Activated CD4-positive, alpha-beta memory T cell treated with anti-CD3 and anti-CD28 coated beads for 36 hours (primary cell): ENCODE data around the gene RPL18A. TPM values are rescaled to one million over a fixed set of nuclear protein-coding genes. Genes with fewer than 3 reads are reported as not detected.
A peak's percentile ranks its signal among the peaks of the same experiment; 100 is the strongest.

ENCODE experiments used
- CTCF ChIA-PET: fragments of 350-600 bp; sonication (Branson Sonifier 250); formaldehyde crosslinking; loops from one replicate; lab custom pipeline; 2021; ENCODE audit warnings: antibody characterized with exemption, inconsistent platforms; lab: Charles Lee
- POLR2A ChIA-PET: fragments of 350-600 bp; sonication (Branson Sonifier 250); formaldehyde crosslinking; loops from one replicate; lab custom pipeline; 2021; ENCODE audit warnings: antibody characterized with exemption; lab: Charles Lee
- DNase-seq: peaks from one replicate; pipeline ENCODE4 v3.0.0-alpha.2; 2020
- H3K27ac Mint-ChIP-seq: one replicate; pipeline ENCODE4 v1.8.0; 2021; ENCODE audit warnings: mixed read lengths
- H3K27me3 Mint-ChIP-seq: one replicate; pipeline ENCODE4 v1.8.0; 2021; ENCODE audit warnings: mixed read lengths
- H3K36me3 Mint-ChIP-seq: one replicate; pipeline ENCODE4 v1.8.0; 2021; ENCODE audit warnings: mixed read lengths
- H3K4me1 Mint-ChIP-seq: one replicate; pipeline ENCODE4 v1.8.0; 2021; ENCODE audit warnings: low read depth, mixed read lengths
- H3K4me3 Mint-ChIP-seq: one replicate; pipeline ENCODE4 v1.8.0; 2021; ENCODE audit warnings: mild to moderate bottlenecking, mixed read lengths
- H3K9me3 Mint-ChIP-seq: one replicate; pipeline ENCODE4 v1.8.0; 2021; ENCODE audit warnings: mixed read lengths
- intact Hi-C: fragments of 100-400 bp; cut with micrococcal nuclease; formaldehyde crosslinking; loops from one replicate; pipeline ENCODE4 v1.15.1; 2023
- total RNA-seq, 2 experiments: library from RNA; stranded (reverse); gene quantifications; one replicate each; pipeline ENCODE4 v1.2.3, GENCODE V29; 2021

RPL18A gene
- total RNA-seq: 1,000 to 10,000 TPM; 3,104 to 3,138 TPM

DNA sequence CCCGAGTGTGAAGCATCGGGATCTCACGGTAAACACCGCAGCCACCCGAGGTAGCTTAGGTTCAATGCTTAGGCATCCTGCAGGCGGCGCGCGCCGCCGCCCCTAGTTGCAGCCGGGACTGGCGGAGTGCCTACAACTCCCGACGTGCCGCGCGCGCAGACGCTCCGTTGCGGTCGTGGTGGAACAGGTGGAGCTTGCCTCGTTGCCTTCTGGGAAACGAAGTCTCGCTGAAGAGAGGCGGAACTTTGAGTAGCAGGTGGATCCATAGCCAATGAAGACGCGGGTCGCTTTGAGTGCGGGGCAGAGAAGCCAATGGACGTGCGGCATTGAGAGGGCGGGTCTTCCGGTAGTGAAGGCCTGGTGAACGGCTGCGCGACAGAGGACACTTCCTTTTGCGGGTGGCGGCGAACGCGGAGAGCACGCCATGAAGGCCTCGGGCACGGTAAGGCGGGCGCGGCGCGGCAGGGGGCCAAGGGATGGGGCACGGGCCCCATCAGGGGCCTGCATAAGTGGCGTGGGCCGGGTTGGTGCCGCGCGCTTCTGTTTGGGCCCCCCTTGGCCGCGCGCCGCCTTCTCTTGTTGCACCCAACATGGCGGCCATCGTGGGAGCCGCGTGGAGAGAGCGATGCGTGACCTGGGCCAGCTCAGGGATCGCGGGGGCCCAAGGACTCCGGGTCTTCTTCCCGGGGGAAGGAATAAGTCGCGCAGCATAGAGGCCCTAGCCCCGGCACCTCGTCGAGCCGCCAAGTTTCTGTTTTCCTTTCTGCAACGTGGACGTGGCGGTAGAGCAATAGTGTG is at the start of gene RPL18A:
TSS of gene RPL18A (plus strand) at position 378 of the 798 bp plus-strand sequence. CDS start at position 425, 47 bp downstream.
- intact Hi-C loops: loop anchor here (1.0 to 5.0 kb wide), 5 partner anchors 11 to 142 kb away; partner anchors contain the start of gene MAP1S
- Mint-ChIP-seq H3K4me3 (peak within 1 kb of the TSS; percentile 100), H3K36me3 (peaks cover 43% of the 10 kb centered on the region), H3K4me1 (peaks cover 41% of the 10 kb centered on the region), H3K27ac (peak within 1 kb of the TSS; percentile 99), H3K27me3 (peaks cover 3% of the 10 kb centered on the region), H3K9me3 (no peaks in the 10 kb centered on the region)
- ChIA-PET POLR2A (interaction anchor here (0.6 to 7.8 kb wide), 16 partner anchors 10 to 454 kb away, joined by 3 to 99 read pairs (median 4); partner anchors contain the start of genes BST2, CCDC124, FCHO1 and JAK3), CTCF (interaction anchor here (0.6 to 4.0 kb wide), 36 partner anchors 8 to 451 kb away, joined by 3 to 186 read pairs (median 4); partner anchors contain the start of genes CCDC124, JAK3, MAP1S and SLC5A5)
- DNase-seq: peak; percentile 100

DNA sequence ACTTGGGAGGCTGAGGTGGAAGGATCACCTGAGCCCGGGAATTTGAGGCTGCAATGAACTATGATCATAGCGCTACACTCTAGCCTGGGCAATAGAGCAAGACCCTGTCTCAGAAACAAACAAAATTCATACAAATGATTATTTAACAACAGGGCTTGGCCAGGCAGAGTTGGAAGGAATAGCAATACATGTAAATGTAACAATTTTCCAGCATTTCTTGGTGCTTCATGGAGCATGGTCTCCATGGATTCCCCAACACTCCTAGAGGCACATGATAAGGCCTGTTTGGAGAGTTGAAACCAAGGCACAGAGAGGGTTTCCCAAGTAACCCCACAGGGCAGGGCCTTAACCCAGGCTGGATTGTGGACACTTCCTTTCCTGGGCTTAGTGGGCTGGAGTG is 48.6 kb upstream of the RPL18A start:
- Mint-ChIP-seq H3K27me3 (no peaks in the 10 kb centered on the region), H3K4me1 (peaks cover 8% of the 10 kb centered on the region), H3K4me3 (no peak overlapping the region), H3K36me3 (no peaks in the 10 kb centered on the region), H3K9me3 (no peaks in the 10 kb centered on the region), H3K27ac (no peak overlapping the region)
- DNase-seq: no peak
- POLR2A ChIA-PET: no interaction called here
- intact Hi-C loops: no loop called here
- CTCF ChIA-PET: no interaction called here

DNA sequence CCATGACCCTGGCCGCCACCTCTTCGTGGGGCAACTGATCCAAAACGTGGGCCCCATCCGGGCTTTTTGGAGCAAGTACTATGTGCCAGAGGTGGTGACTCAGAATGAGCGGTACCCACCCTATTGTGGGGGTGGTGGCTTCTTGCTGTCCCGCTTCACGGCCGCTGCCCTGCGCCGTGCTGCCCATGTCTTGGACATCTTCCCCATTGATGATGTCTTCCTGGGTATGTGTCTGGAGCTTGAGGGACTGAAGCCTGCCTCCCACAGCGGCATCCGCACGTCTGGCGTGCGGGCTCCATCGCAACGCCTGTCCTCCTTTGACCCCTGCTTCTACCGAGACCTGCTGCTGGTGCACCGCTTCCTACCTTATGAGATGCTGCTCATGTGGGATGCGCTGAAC is 48.0 kb upstream of the RPL18A start:
- intact Hi-C loops: no loop called here
- no peaks in the 10 kb centered on the region for H3K9me3 Mint-ChIP-seq
- no peak overlapping the region for H3K4me3 Mint-ChIP-seq
- H3K4me1 Mint-ChIP-seq: peaks cover 8% of the 10 kb centered on the region
- ChIA-PET POLR2A (no interaction called here), CTCF (no interaction called here)
- DNase-seq: no peak
- H3K36me3 Mint-ChIP-seq: peaks cover 1% of the 10 kb centered on the region
- H3K27me3 Mint-ChIP-seq: no peaks in the 10 kb centered on the region
- no peak overlapping the region for H3K27ac Mint-ChIP-seq

DNA sequence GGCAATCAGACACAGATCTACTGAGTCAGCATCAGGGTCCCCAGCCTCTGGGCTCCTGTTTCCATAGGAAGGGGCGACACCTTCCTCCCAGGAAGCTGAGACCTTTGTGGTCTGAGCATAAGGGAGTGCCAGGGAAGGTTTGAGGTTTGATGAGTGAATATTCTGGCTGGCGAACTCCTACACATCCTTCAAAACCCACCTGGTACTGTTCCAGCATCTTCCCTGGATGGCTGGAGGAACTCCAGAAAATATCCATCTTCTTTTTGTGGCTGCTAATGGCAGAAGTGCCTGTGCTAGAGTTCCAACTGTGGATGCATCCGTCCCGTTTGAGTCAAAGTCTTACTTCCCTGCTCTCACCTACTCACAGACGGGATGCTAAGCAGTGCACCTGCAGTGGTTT is 47.6 kb upstream of the RPL18A start:
- Mint-ChIP-seq H3K4me1 (peaks cover 8% of the 10 kb centered on the region), H3K27ac (no peak overlapping the region), H3K36me3 (peaks cover 1% of the 10 kb centered on the region), H3K27me3 (no peaks in the 10 kb centered on the region), H3K4me3 (no peak overlapping the region), H3K9me3 (no peaks in the 10 kb centered on the region)
- no peak for DNase-seq
- intact Hi-C loops: no loop called here
- POLR2A ChIA-PET: no interaction called here
- CTCF ChIA-PET: no interaction called here

DNA sequence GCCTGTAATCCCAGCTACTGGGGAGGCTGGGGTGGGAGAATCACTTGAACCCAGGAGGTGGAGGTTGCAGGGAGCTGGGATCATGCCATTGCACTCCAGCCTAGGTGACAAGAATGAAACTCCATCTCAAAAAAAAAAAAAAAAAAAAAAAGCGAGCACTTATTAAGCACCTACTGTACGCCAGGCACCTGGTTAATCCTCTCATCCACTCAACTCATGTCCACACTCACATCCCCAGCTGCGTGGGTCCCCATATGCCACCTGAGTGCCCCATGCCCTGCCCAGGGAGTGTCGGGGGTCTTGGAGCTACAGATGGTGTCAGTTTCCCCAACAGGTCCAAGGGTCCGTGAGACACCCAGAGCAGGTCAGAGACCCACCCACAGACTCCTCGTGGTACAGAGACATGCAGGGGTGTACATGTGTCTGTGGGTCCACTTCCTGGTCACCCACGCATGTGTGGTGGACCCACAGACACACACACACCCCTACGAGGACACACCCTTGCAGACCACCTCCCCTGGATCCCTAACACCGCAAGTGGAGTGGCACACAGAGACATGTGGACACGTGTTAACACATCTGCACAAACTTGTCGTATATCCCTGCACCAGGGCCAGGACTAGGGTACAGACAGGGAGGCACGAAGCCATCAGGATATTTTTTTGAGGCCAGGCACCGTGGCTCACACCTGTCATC is 41.9 kb upstream of the RPL18A start:
- peaks cover 1% of the 10 kb centered on the region for H3K36me3 Mint-ChIP-seq
- CTCF ChIA-PET: no interaction called here
- H3K27me3 Mint-ChIP-seq: no peaks in the 10 kb centered on the region
- intact Hi-C loops: no loop called here
- H3K27ac Mint-ChIP-seq: peak overlapping the region; percentile 33
- no peaks in the 10 kb centered on the region for H3K9me3 Mint-ChIP-seq
- H3K4me1 Mint-ChIP-seq: peaks cover 1% of the 10 kb centered on the region
- H3K4me3 Mint-ChIP-seq: no peak overlapping the region
- POLR2A ChIA-PET: no interaction called here
- DNase-seq: no peak

DNA sequence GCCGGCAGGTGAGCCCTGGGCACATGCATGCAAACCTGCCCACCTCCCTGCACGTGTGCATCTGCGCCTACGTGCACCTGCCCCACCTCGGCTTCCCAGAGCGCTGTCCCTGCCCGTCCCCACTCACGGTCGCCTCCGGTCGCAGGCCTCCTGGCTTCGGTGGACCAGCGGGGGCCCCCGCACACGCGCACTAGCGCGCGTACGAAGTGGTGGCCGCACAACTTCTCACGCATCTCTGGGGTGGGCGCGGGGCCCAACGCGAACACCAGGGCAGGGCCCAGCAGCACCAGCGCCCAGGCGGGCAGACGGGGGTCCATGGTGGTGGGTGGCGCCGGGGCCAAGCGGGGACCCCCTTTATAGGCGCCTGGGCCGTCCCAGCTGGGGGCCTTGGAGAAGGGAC is 38.5 kb upstream of the RPL18A start, which contains the start of gene INSL3:
TSS of gene INSL3 (minus strand) at position 330 of the 400 bp plus-strand sequence. CDS start at position 317, 13 bp downstream.
- POLR2A ChIA-PET: interaction anchor here (0.6 to 1.0 kb wide), 2 partner anchors 8 to 49 kb away, joined by 3 read pairs; no protein-coding TSS in a partner anchor

DNA sequence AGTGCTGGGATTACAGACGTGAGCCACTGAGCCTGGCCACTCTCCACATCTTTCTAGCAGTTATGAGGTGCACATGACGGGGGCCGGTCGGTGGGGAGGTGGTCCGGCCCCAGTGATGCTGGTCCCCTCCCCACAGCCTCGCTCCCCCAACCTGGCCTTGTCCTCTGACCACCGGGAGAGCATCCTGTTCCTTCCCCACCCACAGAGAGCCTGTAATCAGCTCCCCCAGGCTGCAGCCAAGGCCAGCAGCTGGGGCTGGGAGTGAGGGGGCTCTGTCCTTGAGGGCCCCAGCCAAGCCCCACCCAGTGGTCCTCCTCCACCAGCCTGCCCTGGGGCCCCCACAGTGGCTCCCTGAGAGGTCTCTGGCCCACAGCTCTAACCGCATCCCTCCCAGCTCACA is 35.4 kb upstream of the RPL18A start:
- no peaks in the 10 kb centered on the region for H3K4me1 Mint-ChIP-seq
- H3K27me3 Mint-ChIP-seq: no peaks in the 10 kb centered on the region
- intact Hi-C loops: no loop called here
- H3K27ac Mint-ChIP-seq: no peak overlapping the region
- no peak for DNase-seq
- peaks cover 24% of the 10 kb centered on the region for H3K36me3 Mint-ChIP-seq
- CTCF ChIA-PET: no interaction called here
- POLR2A ChIA-PET: interaction anchor here (0.8 to 1.5 kb wide), 4 partner anchors 8 to 73 kb away, joined by 3 to 5 read pairs (median 4); partner anchors contain the start of gene FCHO1
- no peak overlapping the region for H3K4me3 Mint-ChIP-seq
- H3K9me3 Mint-ChIP-seq: no peaks in the 10 kb centered on the region

More for the DNA sequence above, 38.5 kb upstream of the RPL18A start, which contains the start of gene INSL3:
- Mint-ChIP-seq H3K27me3 (no peaks in the 10 kb centered on the region), H3K36me3 (peaks cover 8% of the 10 kb centered on the region), H3K4me3 (no peak within 1 kb of the TSS), H3K27ac (no peak within 1 kb of the TSS), H3K4me1 (no peaks in the 10 kb centered on the region), H3K9me3 (no peaks in the 10 kb centered on the region)
- intact Hi-C loops: no loop called here
- DNase-seq: no peak
- CTCF ChIA-PET: interaction anchor here (1.9 kb wide), 1 partner anchor 38 kb away, joined by 7 read pairs; the partner anchor contains the start of gene RPL18A

DNA sequence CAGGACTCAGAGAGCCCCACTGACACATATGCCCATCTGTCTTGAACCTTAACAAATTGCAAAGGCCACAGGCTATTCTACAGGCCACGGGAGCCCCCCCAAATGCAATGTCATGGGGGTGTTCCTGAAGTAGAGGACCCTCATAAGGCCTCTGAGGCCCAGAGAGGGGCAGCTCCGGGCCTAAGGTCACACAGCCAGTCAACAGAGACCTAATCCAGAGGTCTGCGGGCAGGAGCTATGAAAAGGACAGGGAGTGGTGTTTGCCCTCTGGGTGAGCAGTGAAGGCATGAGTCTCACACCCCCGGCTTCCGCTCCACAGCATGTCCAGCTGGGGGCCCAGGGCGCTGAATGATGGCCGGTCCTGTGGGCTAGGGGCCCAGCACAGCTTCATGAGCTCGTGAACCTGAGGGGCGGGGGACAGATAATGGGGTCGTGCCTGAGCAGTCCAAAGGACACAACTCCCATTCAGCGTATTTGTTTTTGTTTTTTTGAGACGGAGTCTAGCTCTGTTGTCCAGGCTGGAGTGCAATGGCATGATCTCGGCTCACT is 33.1 kb upstream of the RPL18A start:
- Mint-ChIP-seq H3K4me1 (no peaks in the 10 kb centered on the region), H3K27ac (no peak overlapping the region), H3K9me3 (no peaks in the 10 kb centered on the region), H3K4me3 (no peak overlapping the region), H3K27me3 (no peaks in the 10 kb centered on the region), H3K36me3 (peaks cover 42% of the 10 kb centered on the region)
- no peak for DNase-seq
- intact Hi-C loops: no loop called here
- ChIA-PET POLR2A (interaction anchor here (1.6 to 1.9 kb wide), 2 partner anchors 8 to 20 kb away, joined by 4 to 6 read pairs; no protein-coding TSS in a partner anchor), CTCF (no interaction called here)

DNA sequence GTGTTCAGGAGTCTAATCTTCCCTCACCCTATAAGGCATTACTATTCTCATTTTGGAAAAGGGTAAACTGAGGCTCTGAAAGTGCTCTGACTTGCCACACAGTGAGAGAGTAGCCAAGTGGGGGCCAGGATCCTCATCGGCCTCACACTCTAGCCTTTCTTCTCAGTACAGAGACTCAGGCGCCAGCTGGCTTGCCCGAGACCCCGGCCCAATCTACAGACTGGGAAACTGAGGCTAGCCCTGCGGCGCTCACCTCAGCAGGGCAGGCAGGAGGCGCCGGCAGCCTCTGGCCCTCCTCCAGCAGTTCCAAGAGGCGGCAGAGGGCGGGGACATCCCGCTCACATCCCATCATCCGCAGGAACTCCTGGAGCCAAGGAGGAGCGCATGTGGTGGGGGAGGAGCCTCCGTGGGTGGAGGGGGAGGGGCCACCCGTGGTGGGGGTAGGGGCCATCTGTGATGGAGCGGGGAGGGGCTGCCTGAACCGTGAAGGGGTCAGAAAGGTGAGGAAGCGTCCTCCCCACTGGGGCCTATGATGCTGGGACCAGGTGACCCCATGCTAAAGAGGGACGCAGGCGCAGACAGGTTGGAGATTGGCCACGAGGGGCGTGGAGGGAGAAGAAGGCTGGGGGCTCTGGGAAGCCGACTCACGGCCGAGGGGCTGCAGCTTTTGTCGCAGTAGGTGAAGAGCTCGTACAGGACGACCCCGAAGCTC is 29.7 kb upstream of the RPL18A start:
- ChIA-PET CTCF (interaction anchor here (0.9 kb wide), 1 partner anchor 21 kb away, joined by 3 read pairs; no protein-coding TSS in a partner anchor), POLR2A (interaction anchor here (1.0 to 1.1 kb wide), 2 partner anchors 18 to 29 kb away, joined by 3 to 4 read pairs; partner anchors contain the start of genes JAK3 and RPL18A)
- Mint-ChIP-seq H3K4me3 (no peak overlapping the region), H3K36me3 (peaks cover 64% of the 10 kb centered on the region), H3K4me1 (no peaks in the 10 kb centered on the region), H3K27me3 (no peaks in the 10 kb centered on the region), H3K9me3 (peaks cover 2% of the 10 kb centered on the region), H3K27ac (no peak overlapping the region)
- DNase-seq: no peak
- intact Hi-C loops: no loop called here

DNA sequence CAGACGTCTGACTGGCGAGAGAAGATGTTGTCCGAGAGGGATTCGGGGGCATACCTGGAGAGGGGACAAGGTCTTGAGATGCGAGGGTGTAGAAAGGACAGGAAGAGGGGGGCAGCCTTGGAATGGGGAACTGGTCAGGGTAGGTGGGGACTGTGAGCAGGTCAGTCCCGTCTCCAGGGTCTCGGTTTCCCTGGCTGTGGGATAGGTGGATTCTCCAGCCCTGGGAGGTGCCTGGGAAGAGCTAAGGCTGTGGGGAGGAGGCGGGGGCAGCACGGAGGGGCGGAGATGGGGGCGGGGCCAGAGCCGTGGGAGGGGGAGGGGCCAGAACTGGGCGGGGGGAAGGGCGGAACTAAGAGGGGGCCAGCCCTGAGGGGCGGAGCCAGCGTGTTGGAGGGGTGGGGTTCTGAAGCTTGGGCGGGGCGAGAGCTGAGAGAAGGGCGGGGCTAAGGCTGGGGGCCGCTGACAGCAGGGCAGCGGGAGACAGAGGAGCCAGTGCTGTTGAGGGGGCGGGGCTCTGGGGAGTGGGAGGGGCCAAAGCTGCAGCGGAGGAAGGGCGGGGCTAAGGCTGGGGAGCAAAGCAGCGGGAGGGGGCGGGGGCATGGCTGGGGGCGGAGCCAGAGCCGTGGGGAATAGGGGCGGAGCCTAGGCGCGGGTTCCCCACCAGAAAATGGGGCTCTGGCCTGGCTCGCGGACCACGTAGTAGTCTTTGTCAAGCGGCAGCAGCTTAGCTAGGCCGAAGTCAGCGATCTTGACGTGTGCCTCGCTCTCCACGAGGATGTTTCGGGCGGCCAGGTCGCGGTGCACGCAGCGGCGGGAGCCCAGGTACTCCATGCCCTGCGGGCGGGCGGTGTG is 28.9 kb upstream of the RPL18A start:
- CTCF ChIA-PET: interaction anchor here (0.6 kb wide), 1 partner anchor 29 kb away, joined by 3 read pairs; the partner anchor contains the start of gene RPL18A
- H3K36me3 Mint-ChIP-seq: peaks cover 67% of the 10 kb centered on the region
- no peak overlapping the region for H3K4me3 Mint-ChIP-seq
- no peaks in the 10 kb centered on the region for H3K4me1 Mint-ChIP-seq
- no peak overlapping the region for H3K27ac Mint-ChIP-seq
- POLR2A ChIA-PET: interaction anchor here (1.0 to 1.1 kb wide), 3 partner anchors 17 to 29 kb away, joined by 3 to 4 read pairs (median 3); partner anchors contain the start of genes JAK3 and RPL18A
- H3K9me3 Mint-ChIP-seq: peaks cover 2% of the 10 kb centered on the region
- no peaks in the 10 kb centered on the region for H3K27me3 Mint-ChIP-seq
- intact Hi-C loops: no loop called here
- peak; percentile 75 for DNase-seq
